T-helper 1 cell treated with Interleukin-12 subunit alpha and Interleukin-12 subunit beta and Interleukin-4 antibody, amounts not matched to agents 30 ng/mL and 1 ng/mL, for 36 hours (primary cell): Measurements from ENCODE around the gene GPR146. TPM values are rescaled to one million over a fixed set of nuclear protein-coding genes. Genes with fewer than 3 reads are reported as not detected.

Source experiments
- intact Hi-C: fragments of 100-400 bp; cut with micrococcal nuclease; formaldehyde crosslinking; loops from one replicate; pipeline ENCODE4 v1.15.1; 2024
- total RNA-seq: library from RNA; stranded (reverse); gene quantifications from 2 replicates; pipeline ENCODE4 v1.2.3, GENCODE V29; 2022

The GPR146 gene
- total RNA-seq, 1 donor from 2014 or later = 14.5 TPM

DNA sequence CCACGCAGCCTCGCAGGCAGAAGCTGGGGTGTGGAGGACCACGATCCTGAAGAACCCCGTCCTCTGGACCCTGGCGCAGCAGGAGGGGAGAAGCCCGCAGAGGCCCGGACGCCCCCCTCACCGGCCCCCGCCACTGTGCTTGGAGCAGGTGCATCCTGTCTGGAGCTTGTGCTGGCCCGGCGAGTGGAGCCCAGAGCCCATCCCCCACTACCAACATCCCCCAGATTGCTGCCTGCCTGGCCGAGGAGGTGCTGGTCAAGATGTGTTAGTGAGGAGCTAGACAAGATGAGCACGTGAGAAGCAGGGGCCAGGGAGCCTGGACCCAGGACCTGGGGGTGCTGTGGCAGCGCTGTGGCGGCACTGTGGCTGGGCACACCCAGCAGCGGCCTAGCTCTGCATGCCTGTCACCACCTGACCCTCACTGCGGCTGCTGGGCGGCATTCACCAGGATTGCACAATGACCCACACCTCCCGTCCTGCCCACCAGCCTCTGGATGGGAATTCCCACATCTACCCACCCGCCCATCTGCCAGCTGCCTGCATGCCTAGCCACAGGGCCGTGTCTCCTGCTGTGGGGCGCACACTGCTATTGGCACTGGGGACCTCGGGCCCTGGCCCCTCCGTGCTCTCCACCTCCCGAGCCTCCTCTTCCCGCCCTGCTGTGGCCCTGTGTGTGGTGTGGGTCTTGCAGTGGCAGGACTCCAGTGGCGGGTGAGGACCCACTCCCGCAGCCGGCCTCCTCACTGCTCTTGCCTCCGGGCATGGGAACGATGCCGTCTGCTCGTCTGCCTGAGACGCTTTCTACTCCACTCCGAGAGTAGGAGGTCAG, 11.8 kb downstream of the GPR146 start:
- intact Hi-C loops = loop anchor here (1.0 kb wide), 2 partner anchors 9 to 10 kb away; no protein-coding TSS in a partner anchor

GRCh38 chr7:1056785-1057410, 12.6 kb downstream of the GPR146 start:
- intact Hi-C loops = no loop called here

DNA sequence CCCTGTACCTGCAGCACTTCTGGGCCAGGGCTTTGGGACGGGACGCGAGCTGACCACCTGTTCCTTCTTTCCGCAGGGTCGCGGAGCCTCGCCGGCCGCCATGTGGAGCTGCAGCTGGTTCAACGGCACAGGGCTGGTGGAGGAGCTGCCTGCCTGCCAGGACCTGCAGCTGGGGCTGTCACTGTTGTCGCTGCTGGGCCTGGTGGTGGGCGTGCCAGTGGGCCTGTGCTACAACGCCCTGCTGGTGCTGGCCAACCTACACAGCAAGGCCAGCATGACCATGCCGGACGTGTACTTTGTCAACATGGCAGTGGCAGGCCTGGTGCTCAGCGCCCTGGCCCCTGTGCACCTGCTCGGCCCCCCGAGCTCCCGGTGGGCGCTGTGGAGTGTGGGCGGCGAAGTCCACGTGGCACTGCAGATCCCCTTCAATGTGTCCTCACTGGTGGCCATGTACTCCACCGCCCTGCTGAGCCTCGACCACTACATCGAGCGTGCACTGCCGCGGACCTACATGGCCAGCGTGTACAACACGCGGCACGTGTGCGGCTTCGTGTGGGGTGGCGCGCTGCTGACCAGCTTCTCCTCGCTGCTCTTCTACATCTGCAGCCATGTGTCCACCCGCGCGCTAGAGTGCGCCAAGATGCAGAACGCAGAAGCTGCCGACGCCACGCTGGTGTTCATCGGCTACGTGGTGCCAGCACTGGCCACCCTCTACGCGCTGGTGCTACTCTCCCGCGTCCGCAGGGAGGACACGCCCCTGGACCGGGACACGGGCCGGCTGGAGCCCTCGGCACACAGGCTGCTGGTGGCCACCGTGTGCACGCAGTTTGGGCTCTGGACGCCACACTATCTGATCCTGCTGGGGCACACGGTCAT, 13.3 kb downstream of the GPR146 start:
- intact Hi-C loops = no loop called here

DNA sequence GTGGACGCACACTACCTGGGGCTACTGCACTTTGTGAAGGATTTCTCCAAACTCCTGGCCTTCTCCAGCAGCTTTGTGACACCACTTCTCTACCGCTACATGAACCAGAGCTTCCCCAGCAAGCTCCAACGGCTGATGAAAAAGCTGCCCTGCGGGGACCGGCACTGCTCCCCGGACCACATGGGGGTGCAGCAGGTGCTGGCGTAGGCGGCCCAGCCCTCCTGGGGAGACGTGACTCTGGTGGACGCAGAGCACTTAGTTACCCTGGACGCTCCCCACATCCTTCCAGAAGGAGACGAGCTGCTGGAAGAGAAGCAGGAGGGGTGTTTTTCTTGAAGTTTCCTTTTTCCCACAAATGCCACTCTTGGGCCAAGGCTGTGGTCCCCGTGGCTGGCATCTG, 14.0 kb downstream of the GPR146 start:
- intact Hi-C loops = no loop called here

DNA sequence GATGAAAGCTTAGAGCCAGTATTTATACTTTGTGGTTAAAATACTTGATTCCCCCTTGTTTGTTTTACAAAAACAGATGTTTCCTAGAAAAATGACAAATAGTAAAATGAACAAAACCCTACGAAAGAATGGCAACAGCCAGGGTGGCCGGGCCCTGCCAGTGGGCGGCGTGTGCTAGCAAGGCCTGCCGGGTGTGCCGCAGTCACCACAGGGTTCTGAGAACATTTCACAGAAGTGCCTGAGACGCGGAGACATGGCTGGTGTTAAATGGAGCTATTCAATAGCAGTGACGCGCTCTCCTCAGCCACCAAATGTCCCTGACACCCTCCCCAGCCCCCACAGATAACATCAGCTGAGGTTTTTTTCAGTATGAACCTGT, 14.5 kb downstream of the GPR146 start:
- intact Hi-C loops = no loop called here

GRCh38 chr7:1059200-1060091, 15.1 kb downstream of the GPR146 start:
- intact Hi-C loops = no loop called here

DNA sequence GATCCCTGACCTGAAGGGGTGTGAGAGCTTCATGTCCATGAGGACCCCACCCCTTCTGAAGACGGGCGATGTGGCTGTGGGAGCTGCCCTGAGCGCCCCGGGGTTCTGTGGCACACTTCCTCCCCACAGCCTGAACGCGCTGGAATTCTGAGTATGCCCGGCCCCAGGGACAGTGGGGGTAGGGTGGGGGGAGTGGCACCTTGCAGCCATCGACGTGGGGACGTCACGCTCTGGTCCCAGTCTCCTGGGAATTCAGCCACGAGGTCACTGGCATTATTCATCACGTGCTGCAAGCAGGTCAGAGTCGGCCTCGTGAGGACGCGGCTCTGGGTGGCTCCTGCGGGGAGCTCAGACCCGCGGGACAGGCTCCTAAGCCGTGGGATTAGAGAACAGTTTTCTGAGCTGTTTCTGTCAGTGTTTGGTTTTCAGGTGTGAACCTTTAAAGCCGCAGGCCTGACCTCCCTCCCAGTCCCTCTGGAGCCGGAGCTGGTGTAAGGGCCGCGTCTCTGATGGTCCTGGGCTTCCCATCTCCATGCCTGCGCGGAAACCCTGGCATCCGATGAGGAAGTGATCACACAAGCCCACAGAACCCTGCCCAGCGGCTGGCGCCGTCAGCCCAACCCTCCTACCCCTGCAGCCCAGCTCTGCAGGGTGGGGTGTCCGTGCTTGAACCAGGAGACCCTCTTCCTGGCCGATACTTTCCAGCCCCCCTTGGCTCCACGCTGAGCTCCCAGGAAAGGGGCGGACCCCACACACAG, 16.1 kb downstream of the GPR146 start:
- intact Hi-C loops = no loop called here

DNA sequence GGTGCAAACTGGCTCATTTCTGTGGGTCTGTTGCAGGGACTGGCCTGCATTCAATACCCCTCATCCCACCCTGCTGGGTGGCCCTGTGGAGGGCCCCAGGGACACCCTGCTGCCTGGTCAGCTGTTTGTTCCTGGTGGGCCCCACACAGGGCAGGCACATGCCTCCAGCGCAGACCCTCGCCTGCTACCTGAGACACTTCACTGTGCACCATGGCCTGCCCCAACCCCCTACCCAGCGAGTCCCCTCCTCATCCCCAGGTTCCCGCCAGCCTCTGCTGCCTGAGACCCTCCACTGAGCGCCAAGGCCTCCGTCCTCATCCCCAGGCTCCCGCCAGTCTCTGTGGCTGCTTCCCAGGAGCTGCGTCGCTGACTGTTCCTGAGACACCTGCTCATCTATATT, 16.8 kb downstream of the GPR146 start:
- intact Hi-C loops = no loop called here

GRCh38 chr7:1062296-1063294, 18.2 kb downstream of the GPR146 start:
- intact Hi-C loops = no loop called here

DNA sequence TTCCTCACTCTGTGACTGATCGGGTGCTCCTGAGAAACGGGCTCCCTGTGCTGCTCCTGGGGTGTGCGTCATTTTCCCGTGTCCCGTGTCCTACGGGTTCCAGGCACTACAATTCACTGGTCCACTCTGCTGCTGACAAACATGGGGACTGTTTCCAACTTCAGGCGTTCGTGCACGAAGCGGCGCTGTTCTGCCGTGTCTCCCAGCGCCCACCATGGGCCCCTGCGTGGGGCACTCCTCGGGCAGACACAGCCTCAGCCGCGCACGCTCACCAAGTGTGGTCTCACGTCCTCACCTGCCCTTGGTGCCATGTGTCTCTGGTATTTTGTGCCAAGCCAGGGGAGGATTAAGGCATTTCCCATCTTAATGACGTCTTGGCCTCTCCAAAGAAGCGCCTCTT, 19.0 kb downstream of the GPR146 start:
- intact Hi-C loops = no loop called here

DNA sequence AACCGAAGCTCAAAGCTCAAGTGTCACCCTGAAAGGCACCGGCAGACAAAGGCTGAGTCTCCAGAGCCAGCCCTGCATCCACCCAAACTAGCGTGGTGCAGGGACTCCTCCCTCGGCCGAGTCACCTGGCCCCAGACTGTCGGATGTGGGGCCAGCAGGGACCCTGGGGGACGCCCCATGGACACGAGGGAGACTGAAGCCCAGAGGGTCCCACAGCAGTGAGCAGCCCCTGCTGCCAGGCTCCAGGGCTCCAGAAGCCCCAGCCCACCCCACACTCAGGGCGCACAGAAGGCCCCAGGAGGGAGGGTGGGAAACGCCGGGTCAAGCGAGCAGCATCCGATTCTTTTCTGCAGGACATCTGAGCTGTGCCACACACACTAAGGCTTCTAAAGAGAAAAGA, 20.2 kb downstream of the GPR146 start:
- intact Hi-C loops = loop anchor here (2.0 kb wide), 1 partner anchor 156 kb away; no protein-coding TSS in a partner anchor

- intact Hi-C loops = loop anchor here (1.0 to 2.0 kb wide), 6 partner anchors 10 to 156 kb away; partner anchors contain the start of gene COX19
These were observed 20.9 kb downstream of the GPR146 start for GRCh38 chr7:1065263-1065584.

DNA sequence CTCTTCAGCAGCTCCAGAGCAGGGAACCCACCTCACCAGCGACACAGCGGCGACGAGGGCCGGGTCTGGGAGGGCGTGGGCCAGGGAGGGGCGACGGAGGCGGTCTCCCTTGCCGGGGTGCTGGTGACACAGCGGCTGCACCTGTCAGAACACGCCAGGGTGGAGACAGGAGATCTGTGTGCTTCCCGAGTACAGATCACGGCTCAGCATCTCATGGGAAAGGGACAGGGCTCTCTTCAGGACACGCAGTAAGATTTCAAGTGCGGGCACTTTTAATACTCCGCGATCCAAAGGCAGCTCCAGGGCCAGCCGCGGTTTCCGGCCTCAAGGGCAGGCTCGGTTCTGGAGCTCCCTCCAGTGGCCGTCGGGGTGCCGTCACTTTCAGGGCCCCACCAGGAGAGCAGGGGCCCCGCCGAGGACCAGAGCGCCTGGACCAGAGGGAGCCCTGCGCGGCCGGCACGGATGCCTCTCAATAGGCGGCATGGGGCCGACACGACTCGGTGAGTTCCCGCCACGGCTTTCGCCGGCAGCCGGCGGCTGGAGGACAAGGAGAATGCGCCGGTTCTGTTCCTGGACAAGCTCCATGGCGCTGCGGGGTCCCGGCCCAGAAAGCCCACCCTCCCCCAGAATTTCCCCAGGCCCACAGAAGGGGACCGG, 21.4 kb downstream of the GPR146 start:
- intact Hi-C loops = loop anchor here (1.0 to 2.0 kb wide), 6 partner anchors 10 to 157 kb away; partner anchors contain the start of gene COX19

GRCh38 chr7:1066242-1066588, 21.9 kb downstream of the GPR146 start:
- intact Hi-C loops = no loop called here

- intact Hi-C loops = no loop called here
These were observed 23.7 kb downstream of the GPR146 start for GRCh38 chr7:1068013-1068412.

- intact Hi-C loops = no loop called here
These were observed 24.3 kb downstream of the GPR146 start for GRCh38 chr7:1068619-1069018.

DNA sequence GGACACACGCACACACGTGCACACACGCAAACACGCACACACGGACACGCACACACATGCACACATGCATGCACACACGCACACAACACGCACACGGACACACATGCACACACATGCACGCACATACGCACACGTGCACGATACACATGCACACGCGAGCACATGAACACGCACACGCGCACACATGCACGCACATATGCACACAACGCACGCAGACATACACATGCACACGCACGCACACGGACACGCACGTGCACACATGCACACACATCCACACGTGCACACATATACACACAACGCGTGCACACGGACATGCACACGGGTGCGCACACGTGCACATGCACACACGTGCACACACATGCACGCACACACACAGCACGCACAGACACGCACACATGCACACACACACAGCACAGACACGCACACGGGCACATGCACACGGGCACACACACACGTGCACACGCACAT, 26.2 kb downstream of the GPR146 start:
- intact Hi-C loops = no loop called here

- intact Hi-C loops = no loop called here
These were observed 27.4 kb downstream of the GPR146 start for GRCh38 chr7:1071731-1072254.
